ENCODE data around the gene ANO2.

- TF ChIP-seq CTCF (IDR thresholded peaks at IDR 0.05; ENCODE audit: poor library complexity, severe bottlenecking): no peak
- TF ChIP-seq POLR2AphosphoS5 (IDR thresholded peaks at IDR 0.05): no peak
These were observed 83.6 kb downstream of the ANO2 start for GRCh38 chr12:5861416-5861815.

Measured in neural cell (in vitro differentiated cells).